Measurements from ENCODE around the gene TSSK6.

DNA sequence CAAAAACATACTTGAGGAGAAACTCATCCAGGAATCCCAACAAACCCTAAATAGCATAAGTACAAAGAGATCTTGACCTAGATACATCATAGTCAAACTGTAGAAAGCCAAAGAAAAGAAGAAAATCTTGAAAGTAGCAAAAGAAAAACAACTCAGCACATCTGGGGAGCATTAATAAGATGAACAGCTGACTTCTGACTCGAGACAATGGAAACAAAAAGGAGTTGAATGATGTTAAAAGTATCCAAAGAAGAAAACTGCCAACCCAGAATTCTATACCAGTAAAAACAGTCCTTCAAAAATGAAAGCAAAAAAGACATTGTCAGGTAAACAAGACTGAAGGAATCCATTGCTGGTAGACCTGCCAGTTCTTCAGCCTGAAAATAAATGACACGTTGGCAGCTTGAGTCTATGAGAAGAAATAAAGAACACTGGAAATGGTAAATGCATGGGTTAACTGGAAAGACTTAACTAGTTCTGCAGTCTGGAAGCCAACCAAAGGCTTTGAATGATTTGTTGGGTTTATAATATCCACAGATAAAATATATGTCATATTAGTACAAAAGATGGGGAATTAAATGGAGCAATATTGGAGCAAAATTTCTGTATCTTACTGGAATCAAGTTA is 46.8 kb downstream of the TSSK6 start:
- TF ChIP-seq, protein P1, sequence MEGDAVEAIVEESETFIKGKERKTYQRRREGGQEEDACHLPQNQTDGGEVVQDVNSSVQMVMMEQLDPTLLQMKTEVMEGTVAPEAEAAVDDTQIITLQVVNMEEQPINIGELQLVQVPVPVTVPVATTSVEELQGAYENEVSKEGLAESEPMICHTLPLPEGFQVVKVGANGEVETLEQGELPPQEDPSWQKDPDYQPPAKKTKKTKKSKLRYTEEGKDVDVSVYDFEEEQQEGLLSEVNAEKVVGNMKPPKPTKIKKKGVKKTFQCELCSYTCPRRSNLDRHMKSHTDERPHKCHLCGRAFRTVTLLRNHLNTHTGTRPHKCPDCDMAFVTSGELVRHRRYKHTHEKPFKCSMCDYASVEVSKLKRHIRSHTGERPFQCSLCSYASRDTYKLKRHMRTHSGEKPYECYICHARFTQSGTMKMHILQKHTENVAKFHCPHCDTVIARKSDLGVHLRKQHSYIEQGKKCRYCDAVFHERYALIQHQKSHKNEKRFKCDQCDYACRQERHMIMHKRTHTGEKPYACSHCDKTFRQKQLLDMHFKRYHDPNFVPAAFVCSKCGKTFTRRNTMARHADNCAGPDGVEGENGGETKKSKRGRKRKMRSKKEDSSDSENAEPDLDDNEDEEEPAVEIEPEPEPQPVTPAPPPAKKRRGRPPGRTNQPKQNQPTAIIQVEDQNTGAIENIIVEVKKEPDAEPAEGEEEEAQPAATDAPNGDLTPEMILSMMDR (IDR thresholded peaks at IDR 0.05) = no peak
- TF ChIP-seq POLR2A (IDR thresholded peaks at IDR 0.05) = no peak

All from body of pancreas (tissue), 4 donors.